GM12875 (cell line): ENCODE results near the gene SUDS3.

Experiments
- H3K4me3 ChIP-seq: one replicate; pipeline ENCODE4 v1.5.1; 2011; ENCODE audit warnings: low read depth, low read length, control low read depth
- TF ChIP-seq, protein P1 (sequence below): IDR thresholded peaks from 2 replicates; pipeline ENCODE4 v1.5.1; 2011; ENCODE audit warnings: low read depth, mild to moderate bottlenecking, control low read depth, inconsistent platforms, low read length, moderate library complexity, borderline replicate concordance; ENCODE audit not compliant: insufficient read depth

Gene SUDS3

GRCh38 chr12:118332511-118332910 is 43.8 kb upstream of the SUDS3 start:
- TF ChIP-seq, protein P1, sequence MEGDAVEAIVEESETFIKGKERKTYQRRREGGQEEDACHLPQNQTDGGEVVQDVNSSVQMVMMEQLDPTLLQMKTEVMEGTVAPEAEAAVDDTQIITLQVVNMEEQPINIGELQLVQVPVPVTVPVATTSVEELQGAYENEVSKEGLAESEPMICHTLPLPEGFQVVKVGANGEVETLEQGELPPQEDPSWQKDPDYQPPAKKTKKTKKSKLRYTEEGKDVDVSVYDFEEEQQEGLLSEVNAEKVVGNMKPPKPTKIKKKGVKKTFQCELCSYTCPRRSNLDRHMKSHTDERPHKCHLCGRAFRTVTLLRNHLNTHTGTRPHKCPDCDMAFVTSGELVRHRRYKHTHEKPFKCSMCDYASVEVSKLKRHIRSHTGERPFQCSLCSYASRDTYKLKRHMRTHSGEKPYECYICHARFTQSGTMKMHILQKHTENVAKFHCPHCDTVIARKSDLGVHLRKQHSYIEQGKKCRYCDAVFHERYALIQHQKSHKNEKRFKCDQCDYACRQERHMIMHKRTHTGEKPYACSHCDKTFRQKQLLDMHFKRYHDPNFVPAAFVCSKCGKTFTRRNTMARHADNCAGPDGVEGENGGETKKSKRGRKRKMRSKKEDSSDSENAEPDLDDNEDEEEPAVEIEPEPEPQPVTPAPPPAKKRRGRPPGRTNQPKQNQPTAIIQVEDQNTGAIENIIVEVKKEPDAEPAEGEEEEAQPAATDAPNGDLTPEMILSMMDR: no peak
- H3K4me3 ChIP-seq: no peak overlapping the region

DNA sequence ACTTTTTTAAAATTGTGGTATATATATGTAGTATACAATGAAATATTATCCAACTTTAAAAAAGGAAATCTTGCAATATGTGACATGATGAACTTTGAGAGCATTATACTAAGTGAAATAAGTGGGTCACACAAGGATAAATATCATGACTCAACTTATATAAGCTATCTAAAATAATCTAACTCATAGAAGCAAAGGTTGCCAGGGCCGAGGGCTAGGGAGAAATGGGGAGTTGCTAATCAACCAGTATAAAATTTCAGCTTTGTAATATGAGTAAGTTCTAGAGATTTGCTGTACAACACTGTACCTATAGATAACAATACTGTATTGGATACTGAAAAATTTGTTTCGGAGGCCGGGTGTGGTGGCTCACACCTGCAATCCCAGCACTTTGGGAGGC is 42.1 kb upstream of the SUDS3 start:
- H3K4me3 ChIP-seq: no peak overlapping the region
- TF ChIP-seq, protein P1: no peak

GRCh38 chr12:118334939-118335567 is 41.3 kb upstream of the SUDS3 start:
- TF ChIP-seq, protein P1: no peak
- no peak overlapping the region for H3K4me3 ChIP-seq

- H3K4me3 ChIP-seq: no peak overlapping the region
- TF ChIP-seq, protein P1: no peak
Measured at GRCh38 chr12:118336123-118336522, 40.2 kb upstream of the SUDS3 start.

DNA sequence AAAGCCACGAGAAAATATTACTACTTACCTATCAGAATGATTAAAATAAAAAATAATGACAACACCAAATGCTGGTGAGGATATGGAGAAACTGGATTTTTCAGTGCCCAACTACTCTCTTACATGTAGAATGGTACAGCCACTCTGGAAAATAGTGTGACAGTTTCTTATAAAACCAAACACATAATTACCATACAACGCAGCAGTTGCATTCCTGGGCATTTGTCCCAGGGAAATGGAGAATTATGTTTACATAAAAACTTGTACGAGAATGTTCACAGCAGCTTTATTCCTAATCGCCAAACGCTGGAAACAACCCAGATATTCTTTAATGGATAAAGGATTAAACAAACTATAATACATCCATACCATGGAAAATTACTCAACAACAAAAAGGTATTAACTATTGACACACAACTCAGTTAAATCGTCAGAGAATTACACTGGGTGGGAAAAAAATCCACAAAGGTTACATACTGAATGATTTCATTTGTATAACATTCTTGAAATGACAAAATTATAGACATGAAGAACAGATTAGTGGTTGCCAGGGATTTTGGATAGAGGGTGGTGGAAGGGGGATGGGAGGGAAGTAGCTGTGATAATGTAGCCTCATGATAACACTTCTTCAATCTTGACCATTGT is 39.0 kb upstream of the SUDS3 start:
- TF ChIP-seq, protein P1: no peak
- H3K4me3 ChIP-seq: no peak overlapping the region

GRCh38 chr12:118342090-118342489 is 34.3 kb upstream of the SUDS3 start:
- TF ChIP-seq, protein P1: no peak
- H3K4me3 ChIP-seq: no peak overlapping the region

DNA sequence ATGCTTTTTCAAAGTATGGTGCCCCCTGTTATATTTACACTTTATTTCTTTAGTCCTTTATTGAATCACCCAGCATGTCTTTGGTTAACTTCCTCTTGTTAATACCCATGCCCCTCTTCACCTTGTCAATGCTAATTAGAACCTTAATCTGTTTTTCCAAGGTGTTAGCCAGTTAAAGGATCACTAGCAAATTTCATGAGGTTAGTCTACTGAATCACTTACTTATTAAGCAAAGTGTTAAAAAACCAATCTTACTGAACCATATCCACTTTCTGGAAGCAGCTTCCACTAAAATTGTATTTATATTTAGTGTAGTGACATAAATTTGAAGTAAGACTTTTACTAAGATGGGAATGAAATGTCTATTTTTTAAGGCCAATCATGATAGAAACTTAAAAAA is 31.5 kb upstream of the SUDS3 start:
- no peak overlapping the region for H3K4me3 ChIP-seq
- TF ChIP-seq, protein P1: no peak
